IgD-negative memory B cell (primary cell): ENCODE measurements around the gene FOXO3B. TPM values are rescaled to one million over a fixed set of nuclear protein-coding genes. Genes with fewer than 3 reads are reported as not detected.
"Not testable (repeated sequence)": the region's sequence is repeated elsewhere in the genome, so short reads cannot be mapped to it uniquely, and the experiment has no call there.

Experiments used
- H3K27ac Mint-ChIP-seq, 3 donors: one replicate each; pipeline ENCODE4 v1.8.0; 2020 to 2022; ENCODE audit warnings: mild to moderate bottlenecking in 3 of 3, mixed read lengths in 3 of 3, moderate library complexity in 1 of 3
- H3K27me3 Mint-ChIP-seq: one replicate; pipeline ENCODE4 v1.8.0; 2021; ENCODE audit warnings: mixed read lengths
- H3K36me3 Mint-ChIP-seq: one replicate; pipeline ENCODE4 v1.8.0; 2020; ENCODE audit warnings: mild to moderate bottlenecking, mixed read lengths
- H3K4me1 Mint-ChIP-seq, 3 donors: one replicate each; pipeline ENCODE4 v1.8.0; 2020 to 2022; ENCODE audit warnings: mixed read lengths in 3 of 3, mild to moderate bottlenecking in 1 of 3
- H3K4me3 Mint-ChIP-seq, 4 donors: one replicate each; pipeline ENCODE4 v1.8.0; 2020 to 2022; ENCODE audit warnings: mild to moderate bottlenecking in 4 of 4, mixed read lengths in 4 of 4, moderate library complexity in 3 of 4
- H3K9me3 Mint-ChIP-seq, 3 donors: one replicate each; pipeline ENCODE4 v1.8.0; 2020 to 2021; ENCODE audit warnings: mixed read lengths in 3 of 3, mild to moderate bottlenecking in 1 of 3
- polyA plus RNA-seq: library from polyadenylated mRNA; unstranded; fragments of 300-500 nt; fragmentation: Illumina TruSeq; gene quantifications from one replicate; pipeline ENCODE4 v1.2.3, GENCODE V29; 2021

The FOXO3B gene
- polyA plus RNA-seq, 1 donor from 2014 or later = 3.6 TPM

- H3K4me3 Mint-ChIP-seq, H3K36me3 Mint-ChIP-seq, H3K4me1 Mint-ChIP-seq, H3K27me3 Mint-ChIP-seq, H3K27ac Mint-ChIP-seq: not testable (repeated sequence)
- peaks cover 4 to 15% (median 8%) of the 10 kb centered on the region in 3 donors for H3K9me3 Mint-ChIP-seq
Measured at GRCh38 chr17:18672395-18673227, 9.5 kb downstream of the FOXO3B start.

- not testable (repeated sequence) for H3K27me3 Mint-ChIP-seq, H3K36me3 Mint-ChIP-seq, H3K4me1 Mint-ChIP-seq, H3K27ac Mint-ChIP-seq
- Mint-ChIP-seq H3K4me3 (peak overlapping the region in 1 of 4 donors; percentile 51), H3K9me3 (peaks cover 4 to 17% (median 10%) of the 10 kb centered on the region in 3 donors)
Measured at GRCh38 chr17:18668625-18669024, 13.5 kb downstream of the FOXO3B start.

- not testable (repeated sequence) for H3K36me3 Mint-ChIP-seq, H3K4me1 Mint-ChIP-seq, H3K27ac Mint-ChIP-seq, H3K27me3 Mint-ChIP-seq, H3K4me3 Mint-ChIP-seq
- peaks cover 6 to 24% (median 16%) of the 10 kb centered on the region in 3 donors for H3K9me3 Mint-ChIP-seq
Measured at GRCh38 chr17:18667535-18667934, 14.6 kb downstream of the FOXO3B start.

- H3K4me3 Mint-ChIP-seq, H3K4me1 Mint-ChIP-seq, H3K36me3 Mint-ChIP-seq, H3K27me3 Mint-ChIP-seq, H3K27ac Mint-ChIP-seq: not testable (repeated sequence)
- peaks cover 7 to 29% (median 16%) of the 10 kb centered on the region in 3 donors for H3K9me3 Mint-ChIP-seq
Measured at GRCh38 chr17:18666326-18666725, 15.8 kb downstream of the FOXO3B start.

GRCh38 chr17:18661924-18662624, 20.0 kb downstream of the FOXO3B start:
- not testable (repeated sequence) for H3K27ac Mint-ChIP-seq

GRCh38 chr17:18650094-18650493, 32.0 kb downstream of the FOXO3B start:
- not testable (repeated sequence) for H3K9me3 Mint-ChIP-seq, H3K36me3 Mint-ChIP-seq, H3K4me3 Mint-ChIP-seq, H3K27ac Mint-ChIP-seq, H3K27me3 Mint-ChIP-seq, H3K4me1 Mint-ChIP-seq

More at GRCh38 chr17:18661924-18662624, 20.0 kb downstream of the FOXO3B start:
- H3K27me3 Mint-ChIP-seq, H3K36me3 Mint-ChIP-seq, H3K4me3 Mint-ChIP-seq, H3K4me1 Mint-ChIP-seq: not testable (repeated sequence)
- peaks cover 4 to 14% (median 12%) of the 10 kb centered on the region in 3 donors for H3K9me3 Mint-ChIP-seq

GRCh38 chr17:18644291-18644690, 37.8 kb downstream of the FOXO3B start, which contains the start of gene TBC1D28:
Gene TBC1D28, minus strand, starts transcription at chr17:18644391. Its CDS starts 3,039 bp downstream, at chr17:18641352.
- not testable (repeated sequence) for H3K36me3 Mint-ChIP-seq, H3K4me1 Mint-ChIP-seq, H3K9me3 Mint-ChIP-seq, H3K27ac Mint-ChIP-seq, H3K27me3 Mint-ChIP-seq, H3K4me3 Mint-ChIP-seq

GRCh38 chr17:18643124-18643523, 39.0 kb downstream of the FOXO3B start:
- H3K36me3 Mint-ChIP-seq, H3K9me3 Mint-ChIP-seq, H3K27me3 Mint-ChIP-seq, H3K4me1 Mint-ChIP-seq, H3K4me3 Mint-ChIP-seq, H3K27ac Mint-ChIP-seq: not testable (repeated sequence)

- H3K27me3 Mint-ChIP-seq = peaks cover 21% of the 10 kb centered on the region
- H3K36me3 Mint-ChIP-seq, H3K9me3 Mint-ChIP-seq, H3K27ac Mint-ChIP-seq, H3K4me1 Mint-ChIP-seq, H3K4me3 Mint-ChIP-seq: not testable (repeated sequence)
Measured at GRCh38 chr17:18638357-18638756, 43.8 kb downstream of the FOXO3B start.

- peaks cover 20% of the 10 kb centered on the region for H3K27me3 Mint-ChIP-seq
- not testable (repeated sequence) for H3K36me3 Mint-ChIP-seq, H3K9me3 Mint-ChIP-seq, H3K4me3 Mint-ChIP-seq, H3K4me1 Mint-ChIP-seq, H3K27ac Mint-ChIP-seq
Measured at GRCh38 chr17:18636237-18636636, 45.9 kb downstream of the FOXO3B start.

GRCh38 chr17:18635773-18636172, 46.3 kb downstream of the FOXO3B start:
- not testable (repeated sequence) for H3K4me3 Mint-ChIP-seq, H3K27ac Mint-ChIP-seq, H3K36me3 Mint-ChIP-seq

GRCh38 chr17:18634550-18635263, 47.4 kb downstream of the FOXO3B start:
- H3K4me1 Mint-ChIP-seq, H3K9me3 Mint-ChIP-seq, H3K27ac Mint-ChIP-seq, H3K36me3 Mint-ChIP-seq: not testable (repeated sequence)
- peak overlapping the region in 3 of 4 donors; percentile 27 to 83 (median 82) for H3K4me3 Mint-ChIP-seq
- H3K27me3 Mint-ChIP-seq = peaks cover 18% of the 10 kb centered on the region

More at GRCh38 chr17:18635773-18636172, 46.3 kb downstream of the FOXO3B start:
- H3K4me1 Mint-ChIP-seq, H3K9me3 Mint-ChIP-seq: not testable (repeated sequence)
- H3K27me3 Mint-ChIP-seq = peaks cover 18% of the 10 kb centered on the region
